ENCODE results near the gene MAL.

GRCh38 chr2:95056044-95056443, 30.5 kb downstream of the MAL start:
- TF ChIP-seq CTCF (IDR thresholded peaks at IDR 0.05) (no peak), POLR2A (IDR thresholded peaks at IDR 0.05) (no peak)

Measured in suprapubic skin (tissue), 3 donors.